MV-4-11 (cell line): ENCODE data around the gene RRAGD.
"Not testable (repeated sequence)": the region's sequence is repeated elsewhere in the genome, so short reads cannot be mapped to it uniquely, and the experiment has no call there.

Source experiments
- DNase-seq: peaks from one replicate; lab custom pipeline; 2025; lab: John Stamatoyannopoulos, UW

Gene RRAGD

GRCh38 chr6:89411145-89412070, 665 bp downstream of the RRAGD start:
- no peak for DNase-seq

GRCh38 chr6:89410788-89411144, 1.3 kb downstream of the RRAGD start:
- no peak for DNase-seq

- no peak for DNase-seq
Measured at GRCh38 chr6:89410231-89410761, 1.8 kb downstream of the RRAGD start.

GRCh38 chr6:89409461-89410035, 2.5 kb downstream of the RRAGD start:
- DNase-seq = no peak

- peak; percentile 21 for DNase-seq
Measured at GRCh38 chr6:89406141-89406540, 5.9 kb downstream of the RRAGD start.

GRCh38 chr6:89404512-89404911, 7.6 kb downstream of the RRAGD start:
- DNase-seq = no peak

GRCh38 chr6:89402776-89403175, 9.3 kb downstream of the RRAGD start:
- no peak for DNase-seq

GRCh38 chr6:89400912-89401399, 11.1 kb downstream of the RRAGD start:
- no peak for DNase-seq

- no peak for DNase-seq
Measured at GRCh38 chr6:89400050-89400449, 12.0 kb downstream of the RRAGD start.

GRCh38 chr6:89398762-89399525, 13.1 kb downstream of the RRAGD start:
- DNase-seq = no peak

GRCh38 chr6:89397884-89398283, 14.2 kb downstream of the RRAGD start:
- not testable (repeated sequence) for DNase-seq

GRCh38 chr6:89393659-89394058, 18.4 kb downstream of the RRAGD start:
- DNase-seq = no peak

GRCh38 chr6:89392823-89393222, 19.2 kb downstream of the RRAGD start:
- no peak for DNase-seq

- DNase-seq = no peak
Measured at GRCh38 chr6:89388846-89389245, 23.2 kb downstream of the RRAGD start.

- DNase-seq = peak; percentile 66
Measured at GRCh38 chr6:89387516-89388201, 24.4 kb downstream of the RRAGD start.

- no peak for DNase-seq
Measured at GRCh38 chr6:89386917-89387491, 25.1 kb downstream of the RRAGD start.

- no peak for DNase-seq
Measured at GRCh38 chr6:89385846-89386245, 26.2 kb downstream of the RRAGD start.

GRCh38 chr6:89385156-89385667, 26.9 kb downstream of the RRAGD start:
- DNase-seq = peak; percentile 56

- no peak for DNase-seq
Measured at GRCh38 chr6:89381031-89381430, 31.0 kb downstream of the RRAGD start.

GRCh38 chr6:89379281-89379680, 32.8 kb downstream of the RRAGD start:
- peak; percentile 93 for DNase-seq

- no peak for DNase-seq
Measured at GRCh38 chr6:89378628-89379027, 33.4 kb downstream of the RRAGD start.
